ENCODE data around the gene TCEA2.

Gene TCEA2

GRCh38 chr20:64067005-64067632 is 4.1 kb downstream of the TCEA2 start:
- no peak for DNase-seq

- no peak for DNase-seq
Observed at GRCh38 chr20:64067733-64068307, 4.8 kb downstream of the TCEA2 start.

GRCh38 chr20:64068386-64069208 is 5.6 kb downstream of the TCEA2 start:
- no peak for DNase-seq

- DNase-seq, result no peak
Observed at GRCh38 chr20:64069209-64069613, 6.2 kb downstream of the TCEA2 start.

- DNase-seq, result no peak
Observed at GRCh38 chr20:64069614-64070243, 6.7 kb downstream of the TCEA2 start.

- DNase-seq, result no peak
Observed at GRCh38 chr20:64070244-64070993, 7.4 kb downstream of the TCEA2 start.

GRCh38 chr20:64071341-64072332 is 8.6 kb downstream of the TCEA2 start:
- no peak for DNase-seq

- no peak for DNase-seq
Observed at GRCh38 chr20:64072498-64073063, 9.6 kb downstream of the TCEA2 start.

- no peak for DNase-seq
Observed at GRCh38 chr20:64073476-64074183, 10.6 kb downstream of the TCEA2 start.

- DNase-seq, result no peak
Observed at GRCh38 chr20:64074184-64074789, 11.3 kb downstream of the TCEA2 start.

GRCh38 chr20:64074963-64075362 is 12.0 kb downstream of the TCEA2 start:
- no peak for DNase-seq

- no peak for DNase-seq
Observed at GRCh38 chr20:64075556-64075955, 12.6 kb downstream of the TCEA2 start.

- DNase-seq, result no peak
Observed at GRCh38 chr20:64076061-64076997, 13.3 kb downstream of the TCEA2 start.

- peak; percentile 29 for DNase-seq
Observed at GRCh38 chr20:64077094-64077493, 14.1 kb downstream of the TCEA2 start.

GRCh38 chr20:64077541-64077875 is 14.5 kb downstream of the TCEA2 start:
- no peak for DNase-seq

GRCh38 chr20:64077876-64078551 is 15.0 kb downstream of the TCEA2 start:
- DNase-seq, result peak; percentile 65

- DNase-seq, result no peak
Observed at GRCh38 chr20:64078934-64079272, 15.9 kb downstream of the TCEA2 start.

- DNase-seq, result peak; percentile 66
Observed at GRCh38 chr20:64079273-64080012, 16.4 kb downstream of the TCEA2 start, which contains the start of gene RGS19. Gene RGS19, minus strand, starts transcription at chr20:64079518. Its CDS starts 2,632 bp downstream, at chr20:64076886.

All from activated effector memory CD4-positive, alpha-beta T cell treated with Interleukin-2 at 50 U/mL for 16 hours (primary cell).